Measurements from ENCODE around the gene SUMO4.

Gene SUMO4

GRCh38 chr6:149371154-149371553, 28.9 kb upstream of the SUMO4 start:
- H3K36me3 ChIP-seq (ENCODE audit: insufficient read depth, low read length), result peaks cover 30% of the 10 kb centered on the region; the same call in 1 of the 2 replicates
- no peak overlapping the region for H3K9ac ChIP-seq (ENCODE audit: low read depth, low read length, poor library complexity, severe bottlenecking)
- no peaks in the 10 kb centered on the region for H3K9me3 ChIP-seq (ENCODE audit: insufficient read depth, low read depth, low read length)
- no peak overlapping the region for H3K4me2 ChIP-seq (ENCODE audit: low read depth, low read length, poor library complexity, severe bottlenecking)
- no peak overlapping the region for H3K4me3 ChIP-seq (ENCODE audit: low read length, poor library complexity, severe bottlenecking)
- TF ChIP-seq EZH2phosphoT487 (IDR thresholded peaks at IDR 0.05; ENCODE audit: borderline replicate concordance) (no peak), CTCF (conservative IDR thresholded peaks at IDR 0.05; ENCODE audit: low read length) (no peak)
- peaks cover 70% of the 10 kb centered on the region for H3K79me2 ChIP-seq (ENCODE audit: insufficient read depth, low read length)
- peaks cover 37% of the 10 kb centered on the region for H3K4me1 ChIP-seq (ENCODE audit: insufficient read depth, low read length, poor library complexity, severe bottlenecking)
- peaks cover 3% of the 10 kb centered on the region; the same call in 1 of the 2 replicates for H3F3A ChIP-seq (ENCODE audit: low read depth)
- H2AFZ ChIP-seq (ENCODE audit: low read length), result no peak overlapping the region
- H3K9me2 ChIP-seq (replicated peaks; ENCODE audit: low read depth, low read length), result no peaks in the 10 kb centered on the region
- no peaks in the 10 kb centered on the region for H3K27me3 ChIP-seq (ENCODE audit: insufficient read depth, low read length, poor library complexity, severe bottlenecking)
- peaks cover 55% of the 10 kb centered on the region for H4K20me1 ChIP-seq (ENCODE audit: insufficient read depth, low read length, poor library complexity, severe bottlenecking)

GRCh38 chr6:149372062-149372461, 28.0 kb upstream of the SUMO4 start:
- Histone ChIP-seq H3K9me2 (replicated peaks; ENCODE audit: low read depth, low read length) (no peaks in the 10 kb centered on the region), H3K27me3 (ENCODE audit: insufficient read depth, low read length, poor library complexity, severe bottlenecking) (no peaks in the 10 kb centered on the region), H2AFZ (ENCODE audit: low read length) (no peak overlapping the region), H3F3A (ENCODE audit: low read depth) (no peaks in the 10 kb centered on the region), H3K4me2 (ENCODE audit: low read depth, low read length, poor library complexity, severe bottlenecking) (no peak overlapping the region), H3K4me1 (ENCODE audit: insufficient read depth, low read length, poor library complexity, severe bottlenecking) (peaks cover 29% of the 10 kb centered on the region), H3K36me3 (ENCODE audit: insufficient read depth, low read length) (peaks cover 30% of the 10 kb centered on the region; the same call in 1 of the 2 replicates), H3K9me3 (ENCODE audit: insufficient read depth, low read depth, low read length) (no peaks in the 10 kb centered on the region), H3K79me2 (ENCODE audit: insufficient read depth, low read length) (peaks cover 70% of the 10 kb centered on the region), H3K4me3 (ENCODE audit: low read length, poor library complexity, severe bottlenecking) (no peak overlapping the region), H4K20me1 (ENCODE audit: insufficient read depth, low read length, poor library complexity, severe bottlenecking) (peaks cover 51% of the 10 kb centered on the region), H3K9ac (ENCODE audit: low read depth, low read length, poor library complexity, severe bottlenecking) (no peak overlapping the region)
- TF ChIP-seq CTCF (conservative IDR thresholded peaks at IDR 0.05; ENCODE audit: low read length), result no peak
- no peak for TF ChIP-seq EZH2phosphoT487 (IDR thresholded peaks at IDR 0.05; ENCODE audit: borderline replicate concordance)

GRCh38 chr6:149373511-149373910, 26.6 kb upstream of the SUMO4 start:
- H3K9me3 ChIP-seq (ENCODE audit: insufficient read depth, low read depth, low read length), result no peaks in the 10 kb centered on the region
- no peak overlapping the region for H3K9ac ChIP-seq (ENCODE audit: low read depth, low read length, poor library complexity, severe bottlenecking)
- H3K4me3 ChIP-seq (ENCODE audit: low read length, poor library complexity, severe bottlenecking), result no peak overlapping the region
- no peaks in the 10 kb centered on the region for H3K9me2 ChIP-seq (replicated peaks; ENCODE audit: low read depth, low read length)
- peaks cover 38% of the 10 kb centered on the region; the same call in 1 of the 2 replicates for H3K36me3 ChIP-seq (ENCODE audit: insufficient read depth, low read length)
- H3K79me2 ChIP-seq (ENCODE audit: insufficient read depth, low read length), result peaks cover 63% of the 10 kb centered on the region
- H3K27me3 ChIP-seq (ENCODE audit: insufficient read depth, low read length, poor library complexity, severe bottlenecking), result no peaks in the 10 kb centered on the region
- H3K4me2 ChIP-seq (ENCODE audit: low read depth, low read length, poor library complexity, severe bottlenecking), result no peak overlapping the region
- peaks cover 38% of the 10 kb centered on the region for H4K20me1 ChIP-seq (ENCODE audit: insufficient read depth, low read length, poor library complexity, severe bottlenecking)
- no peaks in the 10 kb centered on the region for H3F3A ChIP-seq (ENCODE audit: low read depth)
- peaks cover 14% of the 10 kb centered on the region for H3K4me1 ChIP-seq (ENCODE audit: insufficient read depth, low read length, poor library complexity, severe bottlenecking)
- TF ChIP-seq CTCF (conservative IDR thresholded peaks at IDR 0.05; ENCODE audit: low read length) (no peak), EZH2phosphoT487 (IDR thresholded peaks at IDR 0.05; ENCODE audit: borderline replicate concordance) (no peak)
- H2AFZ ChIP-seq (ENCODE audit: low read length), result no peak overlapping the region
